Smooth muscle cell (in vitro differentiated cells): Measurements from ENCODE around the gene DTNB. TPM values are rescaled to one million over a fixed set of nuclear protein-coding genes. Genes with fewer than 3 reads are reported as not detected.

Experiments
- DNase-seq: peaks from one replicate; lab custom pipeline; 2025; ENCODE audit not compliant: unreplicated experiment; lab: John Stamatoyannopoulos, UW
- H2AFZ ChIP-seq: fragments of 200-600 bp; sonication (generic); 2 replicates; pipeline ENCODE4 v1.6.0; 2016; ENCODE audit warnings: antibody characterized with exemption, low read depth, mild to moderate bottlenecking
- H3F3A ChIP-seq: fragments of 200-600 bp; sonication (generic); 2 replicates; pipeline ENCODE4 v1.6.0; 2017; ENCODE audit warnings: antibody characterized with exemption, low read depth
- H3K27ac ChIP-seq: fragments of 200-600 bp; sonication (generic); 2 replicates; pipeline ENCODE4 v1.5.1; 2016; ENCODE audit warnings: low read depth, mild to moderate bottlenecking
- H3K27me3 ChIP-seq: fragments of 200-600 bp; sonication (generic); 2 replicates; pipeline ENCODE4 v1.6.1; 2016; ENCODE audit warnings: low read depth, mild to moderate bottlenecking
- H3K36me3 ChIP-seq: fragments of 200-600 bp; sonication (generic); 2 replicates; pipeline ENCODE4 v1.5.1; 2016; ENCODE audit warnings: low read depth
- H3K4me1 ChIP-seq: fragments of 200-600 bp; sonication (generic); 2 replicates; pipeline ENCODE4 v1.5.1; 2016; ENCODE audit warnings: low read depth
- H3K4me2 ChIP-seq: fragments of 200-600 bp; sonication (generic); 2 replicates; pipeline ENCODE4 v1.6.0; 2016; ENCODE audit warnings: mild to moderate bottlenecking
- H3K4me3 ChIP-seq: fragments of 200-600 bp; sonication (generic); 2 replicates; pipeline ENCODE4 v1.5.1; 2016; ENCODE audit warnings: mild to moderate bottlenecking
- H3K79me2 ChIP-seq: fragments of 200-600 bp; sonication (generic); 2 replicates; pipeline ENCODE4 v1.6.0; 2016; ENCODE audit warnings: low read depth, mild to moderate bottlenecking
- H3K9ac ChIP-seq: fragments of 200-600 bp; sonication (generic); 2 replicates; pipeline ENCODE4 v1.6.0; 2016; ENCODE audit warnings: low read depth
- H3K9me3 ChIP-seq: fragments of 200-600 bp; sonication (generic); replicated peaks from 2 replicates; pipeline ENCODE4 v1.5.1; 2016; ENCODE audit warnings: low read depth
- H4K20me1 ChIP-seq: fragments of 200-600 bp; sonication (generic); 2 replicates; pipeline ENCODE4 v1.6.0; 2016; ENCODE audit warnings: low read depth
- WGBS: methylation state at CpG from one replicate; pipeline ENCODE4 v1.1.7; 2016; ENCODE audit warnings: low lambda C conversion rate; 5-methylcytosine and 5-hydroxymethylcytosine counted together
- polyA plus RNA-seq: library from polyadenylated mRNA; unstranded; fragments of >200 nt; fragmentation: Nextera tagmentation; extraction: Ambion mirVana; gene quantifications from 2 replicates; pipeline ENCODE4 v1.2.1, GENCODE V29; 2016
- total RNA-seq: library from RNA; depleted of rRNA; stranded (reverse); fragments of >200 nt; gene quantifications from 2 replicates; pipeline ENCODE4 v1.2.3, GENCODE V29; 2014
- TF ChIP-seq, protein P1 (sequence below): fragments of 200-600 bp; sonication (generic); IDR thresholded peaks from 2 replicates; pipeline ENCODE4 v1.5.1; 2017; ENCODE audit warnings: borderline replicate concordance, mild to moderate bottlenecking, antibody characterized with exemption; ENCODE audit not compliant: insufficient read depth, poor library complexity, severe bottlenecking

The DTNB gene
- total and polyA plus RNA-seq, 2 experiments from 2014 or later: 4.9 to 5.4 TPM

DNA sequence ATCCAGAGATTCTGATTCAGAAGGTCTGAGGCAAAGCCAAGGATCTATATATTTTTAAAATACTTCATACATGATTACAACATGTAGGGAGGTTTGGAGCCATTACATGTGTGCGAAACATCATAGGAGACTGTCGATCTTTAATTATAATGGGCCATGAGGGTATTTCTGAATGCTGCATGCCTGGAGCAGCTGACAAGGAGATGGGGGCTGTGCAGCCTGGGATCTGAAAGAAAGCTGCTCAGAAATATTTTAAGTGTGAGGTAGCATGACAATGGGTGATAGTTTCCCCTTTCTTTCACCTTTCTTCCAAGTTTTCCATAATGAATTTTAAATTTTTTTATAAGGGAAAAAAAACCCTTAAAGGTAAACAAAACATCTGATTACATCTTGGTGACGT, 229.6 kb downstream of the DTNB start:
- Histone ChIP-seq H3K9ac (no peak overlapping the region), H3F3A (no peaks in the 10 kb centered on the region), H3K27ac (no peak overlapping the region), H3K27me3 (no peaks in the 10 kb centered on the region), H3K4me2 (no peak overlapping the region), H3K9me3 (no peaks in the 10 kb centered on the region), H3K4me1 (no peaks in the 10 kb centered on the region), H2AFZ (no peak overlapping the region), H3K36me3 (no peaks in the 10 kb centered on the region), H3K4me3 (no peak overlapping the region), H3K79me2 (no peaks in the 10 kb centered on the region), H4K20me1 (no peaks in the 10 kb centered on the region)
- DNase-seq: no peak
- TF ChIP-seq, protein P1, sequence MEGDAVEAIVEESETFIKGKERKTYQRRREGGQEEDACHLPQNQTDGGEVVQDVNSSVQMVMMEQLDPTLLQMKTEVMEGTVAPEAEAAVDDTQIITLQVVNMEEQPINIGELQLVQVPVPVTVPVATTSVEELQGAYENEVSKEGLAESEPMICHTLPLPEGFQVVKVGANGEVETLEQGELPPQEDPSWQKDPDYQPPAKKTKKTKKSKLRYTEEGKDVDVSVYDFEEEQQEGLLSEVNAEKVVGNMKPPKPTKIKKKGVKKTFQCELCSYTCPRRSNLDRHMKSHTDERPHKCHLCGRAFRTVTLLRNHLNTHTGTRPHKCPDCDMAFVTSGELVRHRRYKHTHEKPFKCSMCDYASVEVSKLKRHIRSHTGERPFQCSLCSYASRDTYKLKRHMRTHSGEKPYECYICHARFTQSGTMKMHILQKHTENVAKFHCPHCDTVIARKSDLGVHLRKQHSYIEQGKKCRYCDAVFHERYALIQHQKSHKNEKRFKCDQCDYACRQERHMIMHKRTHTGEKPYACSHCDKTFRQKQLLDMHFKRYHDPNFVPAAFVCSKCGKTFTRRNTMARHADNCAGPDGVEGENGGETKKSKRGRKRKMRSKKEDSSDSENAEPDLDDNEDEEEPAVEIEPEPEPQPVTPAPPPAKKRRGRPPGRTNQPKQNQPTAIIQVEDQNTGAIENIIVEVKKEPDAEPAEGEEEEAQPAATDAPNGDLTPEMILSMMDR: no peak
- WGBS: 88% methylated on average over 3 of the region's 3 CpGs

DNA sequence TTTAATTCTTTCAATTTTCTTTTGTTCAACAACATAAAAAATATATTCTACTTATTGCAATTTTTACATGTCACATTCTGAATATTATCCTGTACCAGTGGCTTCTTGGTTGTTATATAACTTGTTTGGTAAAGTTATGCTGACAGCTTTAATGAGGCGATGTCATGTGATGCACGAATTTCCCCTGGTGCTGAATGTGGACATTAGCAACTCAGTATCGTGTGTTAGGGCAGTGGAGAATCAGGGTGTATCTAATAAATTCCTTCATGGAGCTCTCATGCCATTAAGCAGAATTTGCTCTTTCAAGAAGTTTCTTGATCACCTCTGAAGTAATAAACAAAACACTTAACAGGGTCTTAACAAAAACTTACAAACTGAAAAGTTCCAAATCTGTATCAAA, 232.0 kb downstream of the DTNB start:
- Histone ChIP-seq H3K27me3 (no peaks in the 10 kb centered on the region), H3K27ac (no peak overlapping the region), H3K4me1 (no peaks in the 10 kb centered on the region), H3F3A (no peaks in the 10 kb centered on the region), H3K4me2 (no peak overlapping the region), H3K79me2 (no peaks in the 10 kb centered on the region), H3K36me3 (no peaks in the 10 kb centered on the region), H2AFZ (no peak overlapping the region), H3K9ac (no peak overlapping the region), H3K9me3 (no peaks in the 10 kb centered on the region), H3K4me3 (no peak overlapping the region), H4K20me1 (no peaks in the 10 kb centered on the region)
- WGBS: 82% methylated on average over 3 of the region's 3 CpGs
- TF ChIP-seq, protein P1: no peak
- no peak for DNase-seq

DNA sequence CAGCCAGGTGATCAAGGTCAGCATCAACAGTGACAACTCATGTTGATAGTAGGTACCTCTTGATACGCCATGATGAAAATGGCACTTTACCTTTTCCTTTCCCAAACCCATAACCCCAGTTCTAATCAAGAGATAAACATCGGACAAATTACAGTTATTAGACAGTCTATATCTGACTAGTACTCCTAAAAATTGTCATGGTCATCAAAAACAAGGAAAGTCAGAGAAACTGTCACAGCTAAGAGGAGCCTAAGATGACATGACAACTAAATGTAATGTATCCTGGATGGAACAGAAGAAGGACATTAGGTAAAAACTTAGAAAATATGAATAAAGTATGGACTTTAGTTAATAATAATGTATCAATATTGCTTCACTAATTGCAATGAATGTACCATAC, 234.6 kb downstream of the DTNB start:
- no peak overlapping the region for H2AFZ ChIP-seq
- TF ChIP-seq, protein P1: no peak
- no peak overlapping the region for H3K4me3 ChIP-seq
- H3K79me2 ChIP-seq: no peaks in the 10 kb centered on the region
- no peak overlapping the region for H3K27ac ChIP-seq
- no peaks in the 10 kb centered on the region for H3F3A ChIP-seq
- no peaks in the 10 kb centered on the region for H3K27me3 ChIP-seq
- H3K9ac ChIP-seq: no peak overlapping the region
- H3K9me3 ChIP-seq: no peaks in the 10 kb centered on the region
- no peaks in the 10 kb centered on the region for H3K4me1 ChIP-seq
- DNase-seq: no peak
- no peaks in the 10 kb centered on the region for H3K36me3 ChIP-seq
- H3K4me2 ChIP-seq: no peak overlapping the region
- 98% methylated on average over 2 of the region's 2 CpGs for WGBS
- no peaks in the 10 kb centered on the region for H4K20me1 ChIP-seq

DNA sequence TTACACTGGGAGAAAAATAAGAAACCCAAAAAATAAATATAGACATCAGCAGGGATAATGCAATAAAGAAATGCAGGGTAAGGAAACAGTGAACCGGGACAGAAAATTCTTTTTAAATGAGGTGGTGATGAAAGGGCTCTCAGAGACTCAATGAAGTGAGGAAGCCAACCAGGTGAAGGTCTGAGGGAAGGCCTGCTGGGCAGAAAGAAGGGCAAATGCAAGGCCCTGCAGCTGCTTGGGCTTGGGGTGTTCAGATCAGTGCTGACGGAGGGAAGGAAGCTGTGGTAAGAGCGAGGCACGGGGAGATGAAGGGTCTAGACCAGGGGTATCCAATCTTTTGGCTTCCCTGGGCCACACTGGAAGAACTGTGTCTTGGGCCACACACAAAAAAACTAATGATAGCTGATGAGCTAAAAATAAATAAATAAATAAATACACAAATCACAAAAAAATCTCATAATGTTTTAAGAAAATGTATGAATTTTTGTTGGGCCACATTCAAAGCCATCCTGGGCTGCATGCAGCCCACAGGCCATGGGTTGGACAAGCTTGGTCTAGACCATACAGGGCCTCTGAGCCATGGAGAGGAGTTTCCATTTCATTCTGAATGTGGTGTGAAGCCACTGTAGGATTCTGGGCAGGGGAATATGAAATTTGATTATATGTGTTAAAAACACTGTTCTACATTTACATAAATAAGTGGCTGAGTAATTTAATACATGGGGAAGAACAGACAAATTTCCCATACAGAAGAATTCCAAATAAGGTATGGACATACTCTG, 235.3 kb downstream of the DTNB start:
- Histone ChIP-seq H3K27ac (no peak overlapping the region), H3K27me3 (no peaks in the 10 kb centered on the region), H3K36me3 (no peaks in the 10 kb centered on the region), H3K9ac (no peak overlapping the region), H3K4me1 (no peaks in the 10 kb centered on the region), H3K9me3 (no peaks in the 10 kb centered on the region), H3K4me2 (no peak overlapping the region), H3K4me3 (no peak overlapping the region), H3F3A (no peaks in the 10 kb centered on the region), H2AFZ (no peak overlapping the region), H3K79me2 (no peaks in the 10 kb centered on the region), H4K20me1 (no peaks in the 10 kb centered on the region)
- 93% methylated on average over 4 of the region's 4 CpGs for WGBS
- TF ChIP-seq, protein P1: no peak
- no peak for DNase-seq
